Mammary epithelial cell (primary cell): ENCODE data around the gene MGST1.

Experiments used
- EZH2 ChIP-seq: IDR thresholded peaks from 2 replicates; pipeline ENCODE4 v1.6.1; 2012; ENCODE audit warnings: low read length, inconsistent platforms, borderline replicate concordance
- TF ChIP-seq, protein P1 (sequence below), 2 donors: IDR thresholded peaks in 1 of 2; conservative IDR thresholded peaks in 1 of 2; 2 replicates each; pipeline ENCODE4 v1.5.1; 2011 to 2012; ENCODE audit warnings: inconsistent platforms in 2 of 2, low read length in 2 of 2, mild to moderate bottlenecking in 2 of 2, control low read depth in 1 of 2, low read depth in 1 of 2; ENCODE audit not compliant: insufficient read depth in 1 of 2; ENCODE audit errors: extremely low read depth in 1 of 2

DNA sequence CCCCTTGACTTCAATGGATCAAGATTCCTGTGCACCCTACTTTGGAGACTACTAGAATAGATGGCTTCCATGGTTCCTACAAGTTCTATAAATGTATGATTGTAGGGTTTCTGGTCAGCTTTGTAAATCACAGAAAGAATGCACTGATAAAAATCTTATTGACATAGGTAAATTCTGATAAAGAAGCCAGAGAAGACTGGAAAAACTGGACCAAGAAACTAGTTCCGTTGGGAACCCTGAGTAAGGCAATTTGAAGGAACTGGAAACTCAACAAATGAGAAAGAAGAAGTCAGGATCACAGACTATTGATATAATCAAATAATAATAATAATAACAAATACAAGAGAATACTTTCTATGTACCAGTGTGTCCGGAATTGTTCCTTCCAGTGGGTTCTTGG is 15.4 kb upstream of the MGST1 start:
- TF ChIP-seq EZH2, result no peak
- TF ChIP-seq, protein P1, sequence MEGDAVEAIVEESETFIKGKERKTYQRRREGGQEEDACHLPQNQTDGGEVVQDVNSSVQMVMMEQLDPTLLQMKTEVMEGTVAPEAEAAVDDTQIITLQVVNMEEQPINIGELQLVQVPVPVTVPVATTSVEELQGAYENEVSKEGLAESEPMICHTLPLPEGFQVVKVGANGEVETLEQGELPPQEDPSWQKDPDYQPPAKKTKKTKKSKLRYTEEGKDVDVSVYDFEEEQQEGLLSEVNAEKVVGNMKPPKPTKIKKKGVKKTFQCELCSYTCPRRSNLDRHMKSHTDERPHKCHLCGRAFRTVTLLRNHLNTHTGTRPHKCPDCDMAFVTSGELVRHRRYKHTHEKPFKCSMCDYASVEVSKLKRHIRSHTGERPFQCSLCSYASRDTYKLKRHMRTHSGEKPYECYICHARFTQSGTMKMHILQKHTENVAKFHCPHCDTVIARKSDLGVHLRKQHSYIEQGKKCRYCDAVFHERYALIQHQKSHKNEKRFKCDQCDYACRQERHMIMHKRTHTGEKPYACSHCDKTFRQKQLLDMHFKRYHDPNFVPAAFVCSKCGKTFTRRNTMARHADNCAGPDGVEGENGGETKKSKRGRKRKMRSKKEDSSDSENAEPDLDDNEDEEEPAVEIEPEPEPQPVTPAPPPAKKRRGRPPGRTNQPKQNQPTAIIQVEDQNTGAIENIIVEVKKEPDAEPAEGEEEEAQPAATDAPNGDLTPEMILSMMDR (conservative IDR thresholded peaks at IDR 0.05 in 1 of 2, IDR thresholded peaks at IDR 0.05 in 1 of 2; ENCODE audit: extremely low read depth in 1 of 2, insufficient read depth in 1 of 2, low read depth in 1 of 2, low read length in 2 of 2), result no peak
